Measurements from ENCODE around the gene EXOSC1.
"Not testable (repeated sequence)": the region's sequence is repeated elsewhere in the genome, so short reads cannot be mapped to it uniquely, and the experiment has no call there.

Gene EXOSC1

GRCh38 chr10:97445722-97446639 is at the start of gene EXOSC1, which contains the start of gene ZDHHC16:
Gene EXOSC1, minus strand, starts transcription at chr10:97446006. Its CDS starts 21 bp downstream, at chr10:97445985.
Gene ZDHHC16, plus strand, starts transcription at chr10:97446175. Its CDS starts 5,501 bp downstream, at chr10:97451676.
- DNase-seq (ENCODE audit: low read depth), result peak; percentile 90

- DNase-seq (ENCODE audit: low read depth), result no peak
These were observed 49.2 kb upstream of the EXOSC1 start for GRCh38 chr10:97494863-97495506.

GRCh38 chr10:97494151-97494550 is 48.3 kb upstream of the EXOSC1 start:
- DNase-seq (ENCODE audit: low read depth), result no peak

GRCh38 chr10:97490592-97490991 is 44.8 kb upstream of the EXOSC1 start:
- DNase-seq (ENCODE audit: low read depth), result no peak

GRCh38 chr10:97485647-97486281 is 40.0 kb upstream of the EXOSC1 start:
- DNase-seq (ENCODE audit: low read depth), result no peak

GRCh38 chr10:97483921-97484320 is 38.1 kb upstream of the EXOSC1 start:
- DNase-seq (ENCODE audit: low read depth), result no peak

GRCh38 chr10:97483506-97483905 is 37.7 kb upstream of the EXOSC1 start:
- DNase-seq (ENCODE audit: low read depth), result no peak

GRCh38 chr10:97482381-97482780 is 36.6 kb upstream of the EXOSC1 start:
- no peak for DNase-seq (ENCODE audit: low read depth)

GRCh38 chr10:97481071-97481470 is 35.3 kb upstream of the EXOSC1 start:
- no peak for DNase-seq (ENCODE audit: low read depth)

GRCh38 chr10:97479939-97480338 is 34.1 kb upstream of the EXOSC1 start:
- no peak for DNase-seq (ENCODE audit: low read depth)

GRCh38 chr10:97479410-97479809 is 33.6 kb upstream of the EXOSC1 start:
- DNase-seq (ENCODE audit: low read depth), result not testable (repeated sequence)

- peak; percentile 63 for DNase-seq (ENCODE audit: low read depth)
These were observed 30.3 kb upstream of the EXOSC1 start for GRCh38 chr10:97475936-97476594.

- no peak for DNase-seq (ENCODE audit: low read depth)
These were observed 29.1 kb upstream of the EXOSC1 start for GRCh38 chr10:97474918-97475317.

- DNase-seq (ENCODE audit: low read depth), result not testable (repeated sequence)
These were observed 23.0 kb upstream of the EXOSC1 start for GRCh38 chr10:97468781-97469180.

- DNase-seq (ENCODE audit: low read depth), result no peak
These were observed 22.4 kb upstream of the EXOSC1 start for GRCh38 chr10:97468162-97468561.

- no peak for DNase-seq (ENCODE audit: low read depth)
These were observed 20.9 kb upstream of the EXOSC1 start for GRCh38 chr10:97466755-97467154.

- DNase-seq (ENCODE audit: low read depth), result no peak
These were observed 20.2 kb upstream of the EXOSC1 start for GRCh38 chr10:97465982-97466381.

- DNase-seq (ENCODE audit: low read depth), result no peak
These were observed 18.4 kb upstream of the EXOSC1 start for GRCh38 chr10:97464226-97464625.

- DNase-seq (ENCODE audit: low read depth), result peak; percentile 63
These were observed 17.7 kb upstream of the EXOSC1 start for GRCh38 chr10:97463363-97464132.

- DNase-seq (ENCODE audit: low read depth), result no peak
These were observed 16.5 kb upstream of the EXOSC1 start for GRCh38 chr10:97462309-97462708.

GRCh38 chr10:97459933-97460332 is 14.1 kb upstream of the EXOSC1 start:
- DNase-seq (ENCODE audit: low read depth), result no peak
